DOHH2 (cell line): ENCODE data around the gene GABRE.

Experiments
- EZH2phosphoT487 ChIP-seq: fragments of 200-600 bp; sonication (generic); IDR thresholded peaks from 2 replicates; pipeline ENCODE4 v1.6.1; 2017; ENCODE audit warnings: borderline replicate concordance, mild to moderate bottlenecking, antibody characterized with exemption, low read length, moderate library complexity, mixed read lengths
- TF ChIP-seq, protein P1 (sequence below): fragments of 200-600 bp; sonication (generic); IDR thresholded peaks from one replicate; pipeline ENCODE4 v1.5.1; 2014; ENCODE audit warnings: antibody characterized with exemption, mild to moderate bottlenecking, low read depth, low read length; ENCODE audit not compliant: poor library complexity, severe bottlenecking

DNA sequence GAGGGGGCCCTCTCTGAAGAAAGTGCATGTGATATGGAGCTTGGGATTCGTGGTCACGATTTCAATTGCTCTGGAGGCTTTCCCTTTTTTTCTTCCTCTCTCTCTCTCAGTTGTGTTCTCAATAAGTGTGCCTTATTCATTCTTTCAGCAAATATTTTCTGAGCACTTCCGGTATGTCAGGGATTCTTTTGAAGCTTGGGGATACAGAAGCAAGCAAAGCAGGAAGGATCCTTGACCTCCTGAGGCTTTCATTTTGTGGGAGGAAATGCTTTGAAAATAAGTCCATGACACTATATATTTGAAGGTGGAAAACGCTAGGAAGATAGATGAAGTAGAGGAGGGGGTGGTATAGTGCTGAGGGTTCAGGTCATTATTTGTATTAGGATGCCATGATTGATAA is 12.6 kb upstream of the GABRE start:
- TF ChIP-seq, protein P1, sequence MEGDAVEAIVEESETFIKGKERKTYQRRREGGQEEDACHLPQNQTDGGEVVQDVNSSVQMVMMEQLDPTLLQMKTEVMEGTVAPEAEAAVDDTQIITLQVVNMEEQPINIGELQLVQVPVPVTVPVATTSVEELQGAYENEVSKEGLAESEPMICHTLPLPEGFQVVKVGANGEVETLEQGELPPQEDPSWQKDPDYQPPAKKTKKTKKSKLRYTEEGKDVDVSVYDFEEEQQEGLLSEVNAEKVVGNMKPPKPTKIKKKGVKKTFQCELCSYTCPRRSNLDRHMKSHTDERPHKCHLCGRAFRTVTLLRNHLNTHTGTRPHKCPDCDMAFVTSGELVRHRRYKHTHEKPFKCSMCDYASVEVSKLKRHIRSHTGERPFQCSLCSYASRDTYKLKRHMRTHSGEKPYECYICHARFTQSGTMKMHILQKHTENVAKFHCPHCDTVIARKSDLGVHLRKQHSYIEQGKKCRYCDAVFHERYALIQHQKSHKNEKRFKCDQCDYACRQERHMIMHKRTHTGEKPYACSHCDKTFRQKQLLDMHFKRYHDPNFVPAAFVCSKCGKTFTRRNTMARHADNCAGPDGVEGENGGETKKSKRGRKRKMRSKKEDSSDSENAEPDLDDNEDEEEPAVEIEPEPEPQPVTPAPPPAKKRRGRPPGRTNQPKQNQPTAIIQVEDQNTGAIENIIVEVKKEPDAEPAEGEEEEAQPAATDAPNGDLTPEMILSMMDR: no peak
- no peak for TF ChIP-seq EZH2phosphoT487
